HG03342 (cell line): ENCODE measurements around the gene SRRM3.
"Not testable (repeated sequence)": the region's sequence is repeated elsewhere in the genome, so short reads cannot be mapped to it uniquely, and the experiment has no call there.

ENCODE experiments used
- ATAC-seq: cut with Tn5 transposase; IDR thresholded peaks from one replicate; pipeline ENCODE4 v1.9.1; 2021; ENCODE audit warnings: mild to moderate bottlenecking, moderate library complexity; ENCODE audit not compliant: unreplicated experiment

The SRRM3 gene

DNA sequence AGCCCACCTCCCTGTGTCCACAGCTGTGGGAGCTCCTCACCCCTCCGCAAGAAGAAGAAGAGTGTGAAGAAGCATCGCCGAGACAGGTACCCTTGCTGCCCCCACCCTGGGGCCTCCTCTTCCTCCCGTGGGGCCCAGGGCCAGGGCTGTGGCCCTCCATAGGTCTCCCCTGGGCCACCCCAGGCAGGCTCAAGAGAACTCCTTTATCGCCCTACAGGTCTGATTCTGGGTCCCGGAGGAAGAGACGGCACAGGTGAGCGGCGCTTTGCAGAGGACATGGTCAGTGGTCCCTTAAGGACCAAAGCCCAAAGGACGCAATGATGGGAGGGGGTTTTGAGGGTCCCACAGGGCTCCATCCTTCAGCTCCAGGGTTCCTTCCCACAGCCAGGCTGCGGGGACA, 59.6 kb downstream of the SRRM3 start:
- ATAC-seq = no peak

- no peak for ATAC-seq
These were observed 60.2 kb downstream of the SRRM3 start for GRCh38 chr7:76261931-76262330.

DNA sequence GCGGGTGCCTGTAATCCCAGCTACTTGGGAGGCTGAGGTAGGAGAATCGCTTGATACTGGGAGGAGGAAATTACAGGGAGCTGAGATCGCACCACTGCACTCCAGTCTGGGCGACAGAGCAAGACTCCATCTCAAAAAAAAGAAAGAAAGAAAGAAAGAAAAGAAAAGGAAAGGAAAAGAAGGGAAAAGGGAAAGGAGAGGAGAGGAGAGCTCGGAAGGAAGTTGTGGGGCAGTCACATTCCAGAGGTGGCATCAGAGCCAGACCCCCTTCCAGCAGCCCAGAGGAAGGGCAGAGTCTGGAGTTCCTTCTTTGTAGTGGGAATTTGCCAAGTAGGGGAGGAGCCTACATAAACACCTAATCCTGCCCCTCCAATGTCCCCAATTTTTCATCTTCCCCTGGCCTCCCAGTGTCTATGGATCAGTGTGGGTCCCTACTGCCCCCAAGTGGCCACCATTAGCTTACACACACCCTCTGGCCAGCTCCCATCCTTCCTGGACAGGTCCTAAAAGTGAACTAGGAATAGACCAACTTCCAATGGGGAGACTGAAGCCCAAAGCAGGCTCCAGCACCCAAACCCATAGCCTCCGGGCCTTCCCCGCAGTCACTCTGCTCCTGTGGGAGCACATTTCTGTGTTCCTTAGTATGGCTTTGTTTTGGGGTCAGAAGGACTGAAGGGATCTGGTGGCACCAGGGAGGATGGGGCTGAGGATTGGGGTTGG, 61.1 kb downstream of the SRRM3 start:
- no peak for ATAC-seq

DNA sequence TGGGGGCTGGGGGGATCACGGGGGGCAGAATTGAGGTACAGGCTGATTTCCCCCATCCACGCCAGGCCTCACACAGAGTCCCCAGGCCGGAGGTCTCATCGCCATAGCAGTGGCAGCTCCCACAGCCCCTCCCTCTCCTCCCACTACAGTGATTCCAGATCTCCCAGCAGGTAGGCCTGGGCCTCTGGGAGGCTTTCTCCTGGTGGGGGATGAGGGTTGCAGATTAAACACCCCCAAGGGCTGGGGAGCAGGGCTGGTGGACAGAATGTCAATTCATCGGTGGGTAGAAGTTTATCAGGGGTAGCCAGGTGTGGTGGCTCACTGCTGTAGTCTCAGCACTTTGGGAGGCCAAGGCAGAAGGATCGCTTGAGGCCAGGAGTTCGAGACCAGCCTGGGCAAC, 63.6 kb downstream of the SRRM3 start:
- ATAC-seq = no peak

DNA sequence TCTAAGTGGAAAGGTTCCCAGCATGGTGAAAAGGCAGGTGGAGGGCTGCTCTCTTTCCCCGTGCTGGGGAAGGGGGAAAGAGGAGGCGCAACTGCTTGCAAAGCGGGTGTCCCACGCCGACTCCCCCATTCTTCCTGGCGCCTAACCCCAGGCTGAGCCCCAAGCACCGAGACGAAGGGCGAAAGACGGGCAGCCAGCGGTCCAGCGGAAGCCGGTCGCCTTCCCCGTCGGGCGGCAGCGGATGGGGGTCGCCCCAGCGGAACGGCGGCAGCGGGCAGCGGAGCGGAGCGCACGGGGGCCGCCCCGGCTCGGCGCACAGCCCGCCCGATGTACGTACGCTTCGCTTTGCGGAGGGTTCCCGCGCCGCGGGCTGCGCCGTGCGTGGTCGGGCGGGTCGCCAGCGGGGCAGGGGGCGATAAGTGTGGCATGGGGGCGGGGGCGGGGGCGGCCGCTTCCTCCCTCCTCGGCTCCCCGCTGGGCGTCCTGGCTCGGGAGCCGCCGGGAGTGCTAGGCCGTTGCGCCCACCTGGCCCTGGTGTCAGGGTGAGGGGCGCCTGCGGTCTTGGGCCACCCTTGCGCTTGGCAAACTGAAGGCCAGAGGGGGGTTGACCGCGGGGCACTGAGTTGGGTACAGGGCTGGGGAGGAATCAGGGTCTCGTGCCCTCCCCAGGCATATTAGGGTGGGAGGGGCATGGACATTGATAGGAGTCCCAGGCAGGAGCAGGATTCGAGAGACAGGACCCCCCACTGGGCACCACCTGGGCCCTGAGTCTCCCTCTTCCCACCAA, 65.6 kb downstream of the SRRM3 start:
- ATAC-seq = no peak

DNA sequence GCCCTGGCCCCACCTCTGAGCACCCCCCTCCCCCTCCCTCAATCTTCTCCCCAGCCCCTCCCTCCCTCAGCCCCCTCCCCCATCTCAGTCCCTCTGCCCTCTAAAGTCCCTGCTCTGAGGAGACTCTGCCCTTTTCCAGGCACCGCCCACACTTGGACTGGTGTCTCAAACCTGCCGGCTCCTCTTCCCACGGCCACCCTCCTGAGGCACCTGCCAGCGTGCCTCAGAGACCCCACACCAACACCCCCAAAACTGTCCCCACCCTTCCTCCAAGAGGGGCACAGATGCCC, 66.1 kb downstream of the SRRM3 start:
- ATAC-seq = no peak

GRCh38 chr7:76268376-76268775, 66.7 kb downstream of the SRRM3 start:
- no peak for ATAC-seq

- ATAC-seq = no peak
These were observed 68.2 kb downstream of the SRRM3 start for GRCh38 chr7:76269895-76270294.

- not testable (repeated sequence) for ATAC-seq
These were observed 69.7 kb downstream of the SRRM3 start for GRCh38 chr7:76271384-76271783.

DNA sequence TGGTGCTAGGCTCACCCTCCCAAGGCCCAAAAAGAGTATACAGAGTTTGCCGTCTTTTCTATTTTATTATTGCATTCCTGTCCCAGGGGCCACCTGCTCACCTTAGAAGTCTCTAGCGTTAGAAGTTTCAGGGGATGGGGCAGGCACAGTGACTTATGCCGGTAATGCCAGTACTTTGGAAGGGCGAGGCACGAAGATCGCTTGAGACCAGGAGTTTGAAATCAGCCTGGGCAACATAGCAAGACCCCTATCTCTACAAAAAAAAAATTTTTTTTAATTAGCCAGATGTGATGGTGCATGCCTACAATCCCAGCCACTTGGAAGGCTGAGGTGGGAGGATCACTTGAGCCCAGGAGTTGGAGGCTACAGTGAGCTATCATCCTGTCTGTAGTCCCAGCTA, 70.4 kb downstream of the SRRM3 start:
- ATAC-seq = no peak

GRCh38 chr7:76272851-76273497, 71.3 kb downstream of the SRRM3 start:
- no peak for ATAC-seq

DNA sequence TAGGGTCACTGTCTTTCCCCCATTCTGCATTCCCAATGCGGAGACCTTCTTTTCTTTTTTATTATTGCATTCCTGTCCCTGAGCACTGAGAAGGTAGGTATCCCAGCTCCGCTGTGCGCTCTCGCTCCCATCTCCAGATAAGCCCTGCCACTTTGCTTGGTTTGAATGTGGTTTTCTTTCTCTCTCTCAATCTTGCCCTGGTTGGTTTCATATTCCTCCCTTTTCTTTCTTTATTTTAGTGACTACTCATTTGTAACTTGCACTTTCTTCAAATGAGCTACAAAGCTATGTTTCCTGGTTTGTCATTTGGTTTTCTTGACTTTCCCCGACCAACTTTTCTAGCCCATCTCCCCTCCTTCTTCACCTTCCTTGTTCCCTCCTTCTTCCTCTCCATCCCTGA, 71.8 kb downstream of the SRRM3 start:
- no peak for ATAC-seq

GRCh38 chr7:76278540-76278939, 76.8 kb downstream of the SRRM3 start:
- no peak for ATAC-seq

DNA sequence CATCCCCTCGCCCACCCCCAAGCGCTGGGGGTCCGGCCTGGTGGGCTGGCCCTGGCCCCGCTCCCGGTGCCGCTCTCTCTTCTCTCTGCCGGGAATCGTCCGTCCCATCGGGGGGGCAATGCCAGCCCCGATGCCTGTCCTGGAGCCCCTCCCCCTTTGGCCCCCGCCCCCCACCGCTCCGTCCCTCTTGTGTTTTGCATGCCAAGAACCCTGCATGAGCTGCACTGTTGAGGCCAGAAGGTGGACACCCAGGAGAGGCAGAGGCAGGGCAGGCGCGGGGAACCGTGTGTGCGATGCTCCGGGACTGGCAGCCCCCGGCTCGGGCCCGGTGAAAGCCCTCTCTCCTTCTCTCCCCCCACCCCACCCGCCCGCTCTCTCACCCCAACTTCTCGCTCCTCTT, 78.7 kb downstream of the SRRM3 start:
- no peak for ATAC-seq

DNA sequence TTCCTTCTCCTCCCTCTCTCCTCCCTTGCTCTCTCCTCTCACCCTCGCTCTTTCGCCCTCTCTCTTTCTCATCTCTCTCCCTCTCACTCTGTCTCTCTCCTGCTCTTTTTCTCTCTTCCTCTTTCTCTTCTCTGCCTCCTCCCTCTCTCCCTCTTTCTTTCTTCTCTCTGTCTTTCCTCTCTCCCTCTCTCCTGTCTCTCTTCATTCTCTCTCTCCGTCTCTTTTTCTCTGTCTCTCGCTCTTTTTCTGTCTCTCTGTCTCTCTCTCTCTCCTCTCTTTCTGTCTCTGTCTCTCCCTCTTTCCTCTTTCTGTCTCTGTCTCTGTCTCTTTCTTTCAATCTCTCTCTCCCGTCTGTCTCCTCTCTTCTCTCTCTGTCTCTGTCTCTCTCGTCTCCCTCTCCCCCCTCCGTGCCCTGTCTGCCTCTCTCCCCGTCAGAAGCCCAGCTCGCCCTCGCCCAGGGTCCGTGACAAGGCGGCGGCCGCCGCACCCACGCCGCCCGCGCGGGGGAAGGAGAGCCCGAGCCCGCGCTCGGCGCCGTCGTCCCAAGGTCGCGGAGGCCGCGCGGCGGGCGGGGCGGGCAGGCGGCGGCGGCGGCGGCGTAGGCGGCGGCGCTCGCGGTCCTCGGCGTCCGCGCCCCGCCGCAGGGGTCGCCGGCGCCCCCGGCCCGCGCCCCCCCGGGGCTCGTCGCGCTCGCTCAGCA, 79.5 kb downstream of the SRRM3 start:
- ATAC-seq = no peak

- ATAC-seq = no peak
These were observed 80.1 kb downstream of the SRRM3 start for GRCh38 chr7:76281706-76282343.

- no peak for ATAC-seq
These were observed 80.9 kb downstream of the SRRM3 start for GRCh38 chr7:76282344-76283253.

- no peak for ATAC-seq
These were observed 81.8 kb downstream of the SRRM3 start for GRCh38 chr7:76283254-76284159.
